HG03442 (cell line): ENCODE data around the gene MTO1.
"Not testable (repeated sequence)": the region's sequence is repeated elsewhere in the genome, so short reads cannot be mapped to it uniquely, and the experiment has no call there.

Experiments
- ATAC-seq: cut with Tn5 transposase; IDR thresholded peaks from one replicate; pipeline ENCODE4 v1.9.1; 2021; ENCODE audit warnings: mild to moderate bottlenecking, moderate library complexity; ENCODE audit not compliant: unreplicated experiment

Gene MTO1

DNA sequence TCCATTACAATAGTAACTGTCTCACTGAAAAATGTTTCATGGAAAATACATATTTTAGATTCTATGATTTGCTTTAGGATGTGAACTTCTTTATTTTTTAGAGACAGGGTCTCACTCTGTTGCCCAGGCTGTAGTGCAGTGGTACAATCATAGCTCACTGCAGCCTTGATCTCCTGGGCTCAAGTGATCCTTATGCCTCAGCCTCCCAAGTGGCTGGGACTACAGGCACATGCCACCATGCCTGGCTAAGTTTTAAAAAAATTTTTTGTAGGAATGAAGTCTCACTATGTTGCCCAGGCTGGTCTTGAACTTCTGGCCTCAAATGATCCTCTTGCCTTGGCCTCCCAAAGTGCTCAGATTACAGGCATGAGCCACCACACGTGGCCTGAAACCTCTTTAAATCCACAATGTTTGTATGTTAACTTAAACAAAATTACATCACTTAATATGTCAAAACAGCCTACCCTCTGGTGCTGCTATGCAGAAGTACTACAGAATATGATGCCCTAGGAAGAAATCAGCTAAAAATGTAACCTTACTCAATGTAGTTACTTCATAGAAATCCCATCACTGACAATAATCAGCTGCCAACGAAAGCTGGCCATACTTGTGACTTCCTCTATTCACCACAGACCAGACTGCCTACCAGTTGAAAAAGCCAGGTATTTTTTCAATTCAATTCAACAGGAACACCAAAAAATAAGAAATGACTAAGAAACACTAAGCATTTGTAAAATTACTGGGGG is 41.7 kb downstream of the MTO1 start:
- ATAC-seq = no peak

DNA sequence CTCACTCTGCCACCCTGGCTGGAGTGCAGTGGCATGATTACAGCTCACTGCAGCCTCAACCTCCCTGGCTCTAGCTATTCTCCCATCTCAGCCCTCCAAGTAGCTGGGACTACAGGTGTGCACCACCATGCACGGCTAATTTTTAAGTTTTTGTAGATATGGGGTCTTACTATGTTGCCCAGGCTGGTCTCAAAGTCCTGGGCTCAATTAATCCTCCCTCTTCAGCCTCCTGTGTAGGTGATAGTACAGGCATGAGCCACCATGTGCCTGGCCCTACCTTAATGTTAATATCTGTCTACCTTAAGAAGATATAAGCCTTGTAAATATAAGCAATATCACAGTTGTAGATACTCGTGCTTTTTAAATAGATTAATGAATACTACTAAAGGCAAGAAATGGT is 42.6 kb downstream of the MTO1 start:
- ATAC-seq = no peak

DNA sequence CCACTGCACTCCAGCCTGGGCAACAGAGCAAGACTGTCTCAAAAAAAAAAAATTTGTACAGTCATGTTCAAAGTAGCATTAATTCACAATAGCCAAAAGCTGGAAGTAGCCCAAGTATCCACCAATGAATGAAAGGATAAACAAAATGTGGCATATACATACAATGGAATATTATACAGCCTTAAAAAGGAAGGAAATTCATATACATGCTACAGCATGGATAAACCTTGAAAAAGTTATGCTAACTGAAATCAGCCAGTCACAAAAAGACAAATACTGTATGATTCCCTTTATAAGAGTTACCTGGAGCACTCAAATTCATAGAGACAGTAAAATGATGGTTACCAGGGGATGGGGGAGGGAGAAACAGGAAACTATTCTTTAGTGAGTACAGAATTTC is 43.6 kb downstream of the MTO1 start:
- no peak for ATAC-seq

DNA sequence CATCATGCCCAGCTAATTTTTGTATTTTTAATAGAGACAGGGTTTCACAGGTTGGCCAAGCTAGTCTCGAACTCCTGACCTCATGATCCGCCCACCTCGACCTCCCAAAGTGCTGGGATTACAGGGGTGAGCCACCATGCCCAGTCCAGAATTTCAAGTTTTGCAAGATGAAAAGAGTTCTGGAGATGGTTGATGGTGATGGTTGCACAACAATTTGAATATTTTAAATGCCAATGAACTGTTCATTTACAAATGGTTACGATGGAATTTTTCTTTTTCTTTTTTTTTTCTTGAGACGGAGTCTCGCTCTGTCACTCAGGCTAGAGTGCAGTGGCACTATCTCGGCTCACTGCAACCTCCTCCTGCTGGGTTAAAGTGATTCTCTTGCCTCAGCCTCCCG is 44.2 kb downstream of the MTO1 start:
- ATAC-seq = not testable (repeated sequence)

DNA sequence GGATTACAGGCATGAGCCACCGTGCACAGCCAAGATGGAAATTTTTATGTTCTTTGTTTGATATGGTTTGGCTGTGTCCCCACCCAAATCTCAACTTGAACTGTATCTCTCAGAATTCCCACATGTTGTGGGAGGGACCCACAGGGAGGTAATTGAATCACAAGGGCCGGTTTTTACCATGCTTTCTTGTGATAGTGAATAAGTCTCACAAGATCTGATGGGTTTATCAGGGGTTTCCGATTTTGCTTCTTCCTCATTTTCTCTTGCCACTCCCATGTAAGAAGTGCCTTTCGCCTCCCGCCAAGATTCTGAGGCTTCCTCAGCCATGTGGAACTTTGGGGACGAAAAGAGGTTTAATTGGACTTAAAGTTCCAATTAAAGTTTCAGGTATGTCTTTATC is 44.7 kb downstream of the MTO1 start:
- ATAC-seq = no peak

DNA sequence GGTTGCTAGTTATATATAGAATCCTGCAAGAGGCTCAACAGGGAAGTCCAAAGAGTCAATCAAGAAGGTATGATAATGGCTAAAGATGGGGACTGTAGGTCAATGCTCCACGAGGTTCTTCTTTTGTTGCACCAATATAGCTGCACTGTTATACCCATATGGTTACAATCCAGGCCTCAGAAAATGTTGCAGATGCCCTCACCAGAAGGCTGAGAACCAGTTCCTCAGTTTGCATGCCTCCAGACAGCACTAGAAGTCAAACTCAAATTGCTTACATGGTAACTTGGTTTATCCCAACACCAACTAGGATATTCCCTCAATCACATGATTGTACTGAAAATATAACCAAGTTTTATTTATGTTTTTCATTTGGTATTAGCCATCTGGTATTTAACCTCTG is 47.2 kb downstream of the MTO1 start:
- ATAC-seq = no peak

DNA sequence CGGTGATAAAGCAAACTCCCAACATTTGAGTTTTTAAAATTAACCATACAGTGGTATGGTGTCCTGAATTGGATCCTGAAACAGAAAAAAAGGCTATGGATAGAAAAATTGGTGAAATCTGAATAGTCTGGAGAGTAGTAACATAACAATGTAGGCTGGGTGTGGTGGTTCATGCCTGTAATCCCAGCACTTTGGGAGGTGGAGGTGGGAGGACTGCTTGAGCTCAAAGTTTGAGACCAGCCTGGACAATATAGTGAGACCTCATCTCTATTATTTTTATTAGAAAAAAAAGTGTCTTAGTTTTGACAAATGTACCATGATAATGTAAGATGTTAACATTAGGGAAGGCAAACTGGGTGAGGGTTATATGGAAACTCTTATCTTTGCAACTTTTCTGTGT is 48.3 kb downstream of the MTO1 start:
- ATAC-seq = no peak

DNA sequence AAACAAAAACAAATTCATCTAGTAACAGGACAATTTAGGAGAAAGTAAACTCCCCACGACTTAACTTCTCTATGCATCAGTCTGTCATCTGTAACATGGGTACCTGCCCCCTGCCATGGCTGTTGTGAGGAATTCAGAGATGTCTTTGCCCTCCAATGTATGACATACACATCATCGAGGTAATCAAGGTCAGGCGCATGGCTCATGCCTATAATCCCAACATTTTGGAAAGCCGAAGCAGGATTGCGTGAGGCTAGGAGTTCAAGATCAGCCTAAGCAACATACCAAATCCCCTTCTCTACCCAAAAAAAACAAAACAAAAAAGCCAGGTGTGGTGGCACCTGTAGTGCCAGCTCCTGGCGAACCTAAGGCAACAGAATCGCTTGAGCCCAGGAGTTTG is 50.3 kb downstream of the MTO1 start:
- no peak for ATAC-seq

DNA sequence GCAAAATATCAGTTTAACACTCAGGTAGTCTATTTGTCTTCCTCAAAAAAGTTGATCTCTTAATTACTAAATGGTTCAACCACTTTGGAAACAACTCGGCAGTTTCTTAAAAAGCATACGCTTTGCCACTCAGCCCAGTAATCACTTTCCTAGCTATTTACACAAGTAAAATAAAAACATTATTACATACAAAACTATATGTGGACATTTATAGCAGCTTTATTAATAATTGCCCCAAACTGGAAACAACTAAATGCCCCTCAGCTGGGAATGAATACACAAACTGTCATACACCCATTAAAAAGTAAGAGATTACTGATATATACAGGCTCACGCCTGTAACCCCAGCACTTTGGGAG is 51.9 kb downstream of the MTO1 start:
- ATAC-seq = no peak

DNA sequence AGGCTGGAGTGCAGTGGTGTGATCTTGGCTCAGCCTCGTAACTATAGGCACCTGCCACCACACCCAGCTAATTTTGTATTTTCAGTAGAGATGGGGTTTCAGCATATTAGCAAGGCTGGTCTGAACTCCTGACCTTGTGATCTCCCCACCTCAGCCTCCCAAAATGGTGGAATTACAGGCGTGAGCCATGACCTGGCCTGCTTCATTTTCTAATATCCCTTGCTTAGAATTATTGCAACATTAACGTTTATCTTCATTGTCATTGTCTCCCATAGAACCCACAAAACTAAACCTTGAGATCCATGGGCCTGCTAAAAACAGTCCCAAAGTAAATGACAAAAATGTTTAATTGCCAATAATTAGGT is 53.2 kb downstream of the MTO1 start:
- no peak for ATAC-seq

DNA sequence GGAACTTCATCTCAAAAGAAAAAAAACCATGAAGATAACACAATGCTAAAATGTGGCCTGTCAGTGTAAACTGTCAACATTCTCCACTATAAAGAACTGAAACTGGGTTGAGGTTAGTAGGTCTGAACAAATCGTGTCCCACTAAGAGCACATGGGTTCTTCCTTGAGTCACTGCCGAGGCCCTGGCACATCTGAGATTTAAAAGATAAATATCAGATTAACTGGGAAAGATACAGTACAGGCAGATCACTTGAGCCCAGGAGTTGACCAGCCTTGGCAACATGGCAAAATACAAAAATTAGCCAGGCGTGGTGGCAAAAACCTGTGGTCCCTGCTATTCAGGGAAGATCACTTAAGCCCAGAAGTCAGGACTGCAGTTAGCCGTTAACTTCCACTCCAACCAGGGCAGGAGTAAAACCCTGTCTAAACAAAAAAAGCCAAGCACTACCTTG is 53.7 kb downstream of the MTO1 start:
- ATAC-seq = peak; percentile 39

DNA sequence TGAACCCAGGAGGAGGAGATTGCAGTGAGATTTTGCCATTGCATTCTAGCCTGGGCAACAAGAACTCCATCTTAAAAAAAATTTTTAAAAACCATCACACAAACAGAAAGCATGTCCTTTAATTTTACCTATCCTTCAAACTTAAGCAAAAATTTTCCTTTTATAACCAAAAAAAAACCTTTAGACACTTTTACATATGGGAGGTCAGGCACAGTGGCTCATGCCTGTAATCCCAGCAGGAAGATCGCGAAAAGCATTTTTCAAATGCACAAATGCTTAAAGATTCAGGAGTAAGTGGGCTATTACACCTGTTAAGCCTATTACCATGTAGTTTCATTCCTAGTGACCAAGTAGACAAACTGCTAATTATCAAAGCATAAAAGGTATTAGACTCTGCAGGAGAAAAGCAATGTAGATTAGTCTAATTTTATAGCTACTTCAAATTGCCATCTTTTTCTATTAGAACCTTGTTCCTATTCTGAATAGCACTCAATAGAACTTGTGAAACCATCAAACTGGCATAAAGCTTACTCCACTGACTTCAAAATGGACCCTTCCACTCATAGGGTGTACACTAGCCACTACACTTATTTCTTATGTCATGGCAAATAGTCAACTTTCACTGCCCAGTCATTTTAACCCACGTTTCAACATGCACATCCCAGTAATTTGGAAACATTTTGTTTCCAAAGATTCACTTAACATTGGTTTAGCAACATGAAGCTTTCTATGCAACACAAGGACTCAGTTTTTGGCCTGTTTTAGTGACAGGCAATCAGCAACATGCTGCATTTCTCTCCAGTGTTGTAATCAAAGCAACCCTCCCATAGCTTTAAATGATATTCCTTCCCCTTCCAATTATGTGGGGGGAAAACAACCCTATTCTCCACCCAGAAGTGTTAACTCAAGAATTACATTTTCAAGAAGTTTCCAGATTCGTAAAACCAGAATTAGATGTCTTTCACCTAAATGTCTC is 55.3 kb downstream of the MTO1 start:
- no peak for ATAC-seq

DNA sequence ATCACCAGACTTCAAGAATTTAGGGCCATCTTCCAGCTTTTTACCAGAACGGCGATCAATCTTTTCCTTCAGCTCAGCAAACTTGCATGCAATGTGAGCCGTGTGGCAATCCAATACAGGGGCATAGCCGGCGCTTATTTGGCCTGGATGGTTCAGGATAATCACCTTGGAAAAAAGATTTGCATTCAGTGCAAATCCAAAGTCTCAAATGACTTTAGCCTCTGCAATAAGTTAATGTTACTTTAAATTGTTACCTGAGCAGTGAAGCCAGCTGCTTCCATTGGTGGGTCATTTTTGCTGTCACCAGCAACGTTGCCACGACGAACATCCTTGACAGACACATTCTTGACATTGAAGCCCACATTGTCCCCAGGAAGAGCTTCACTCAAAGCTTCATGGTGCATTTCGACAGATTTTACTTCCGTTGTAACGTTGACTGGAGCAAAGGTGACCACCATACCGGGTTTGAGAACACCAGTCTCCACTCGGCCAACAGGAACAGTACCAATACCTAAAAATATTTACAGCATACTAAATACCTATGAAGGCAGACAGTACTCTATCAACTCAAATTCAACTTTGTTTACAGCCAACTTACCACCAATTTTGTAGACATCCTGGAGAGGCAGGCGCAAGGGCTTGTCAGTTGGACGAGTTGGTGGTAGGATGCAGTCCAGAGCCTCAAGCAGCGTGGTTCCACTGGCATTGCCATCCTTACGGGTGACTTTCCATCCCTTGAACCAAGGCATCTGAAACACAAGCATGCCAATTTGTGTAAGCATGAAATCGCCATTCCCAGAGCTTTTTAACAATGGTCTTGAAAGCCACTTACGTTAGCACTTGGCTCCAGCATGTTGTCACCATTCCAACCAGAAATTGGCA is 56.8 kb downstream of the MTO1 start:
- ATAC-seq = not testable (repeated sequence)

DNA sequence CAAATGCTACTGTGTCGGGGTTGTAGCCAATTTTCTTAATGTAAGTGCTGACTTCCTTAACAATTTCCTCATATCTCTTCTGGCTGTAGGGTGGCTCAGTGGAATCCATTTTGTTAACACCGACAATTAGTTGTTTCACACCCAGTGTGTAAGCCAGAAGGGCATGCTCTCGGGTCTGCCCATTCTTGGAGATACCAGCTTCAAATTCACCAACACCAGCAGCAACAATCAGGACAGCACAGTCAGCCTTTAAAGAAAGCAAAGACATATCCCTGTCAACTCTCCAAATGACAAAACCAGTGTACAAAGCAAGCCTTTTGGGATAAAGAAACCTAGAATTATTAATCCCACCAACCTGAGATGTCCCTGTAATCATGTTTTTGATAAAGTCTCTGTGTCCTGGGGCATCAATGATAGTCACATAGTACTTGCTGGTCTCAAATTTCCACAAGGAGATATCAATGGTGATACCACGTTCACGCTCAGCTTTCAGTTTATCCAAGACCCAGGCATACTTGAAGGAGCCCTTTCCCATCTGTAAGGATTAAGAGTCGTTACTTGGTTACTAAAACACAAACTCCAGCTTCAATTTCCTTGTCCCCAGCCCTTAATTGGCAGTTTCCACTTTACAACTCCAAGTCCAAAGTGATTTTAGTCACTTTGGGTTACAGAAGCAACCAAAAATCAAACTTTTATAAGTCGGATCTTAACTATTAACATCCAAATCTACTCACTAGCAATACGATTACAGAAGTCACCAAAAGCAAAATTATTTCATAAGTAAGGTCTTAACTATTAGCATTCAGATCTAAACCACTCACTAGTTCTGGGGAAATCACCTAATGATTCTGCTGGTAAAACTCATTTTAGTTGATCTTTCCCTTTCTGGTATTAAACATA is 57.7 kb downstream of the MTO1 start:
- not testable (repeated sequence) for ATAC-seq

DNA sequence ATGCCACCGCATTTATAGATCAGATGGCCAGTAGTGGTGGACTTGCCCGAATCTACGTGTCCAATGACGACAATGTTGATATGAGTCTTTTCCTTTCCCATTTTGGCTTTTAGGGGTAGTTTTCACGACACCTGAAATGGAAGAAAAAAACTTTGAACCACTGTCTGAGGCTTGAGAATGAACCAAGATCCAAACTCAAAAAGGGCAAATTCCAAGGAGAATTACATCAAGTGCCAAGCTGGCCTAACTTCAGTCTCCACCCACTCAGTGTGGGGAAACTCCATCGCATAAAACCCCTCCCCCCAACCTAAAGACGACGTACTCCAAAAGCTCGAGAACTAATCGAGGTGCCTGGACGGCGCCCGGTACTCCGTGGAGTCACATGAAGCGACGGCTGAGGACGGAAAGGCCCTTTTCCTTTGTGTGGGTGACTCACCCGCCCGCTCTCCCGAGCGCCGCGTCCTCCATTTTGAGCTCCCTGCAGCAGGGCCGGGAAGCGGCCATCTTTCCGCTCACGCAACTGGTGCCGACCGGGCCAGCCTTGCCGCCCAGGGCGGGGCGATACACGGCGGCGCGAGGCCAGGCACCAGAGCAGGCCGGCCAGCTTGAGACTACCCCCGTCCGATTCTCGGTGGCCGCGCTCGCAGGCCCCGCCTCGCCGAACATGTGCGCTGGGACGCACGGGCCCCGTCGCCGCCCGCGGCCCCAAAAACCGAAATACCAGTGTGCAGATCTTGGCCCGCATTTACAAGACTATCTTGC is 58.6 kb downstream of the MTO1 start:
- ATAC-seq = no peak

DNA sequence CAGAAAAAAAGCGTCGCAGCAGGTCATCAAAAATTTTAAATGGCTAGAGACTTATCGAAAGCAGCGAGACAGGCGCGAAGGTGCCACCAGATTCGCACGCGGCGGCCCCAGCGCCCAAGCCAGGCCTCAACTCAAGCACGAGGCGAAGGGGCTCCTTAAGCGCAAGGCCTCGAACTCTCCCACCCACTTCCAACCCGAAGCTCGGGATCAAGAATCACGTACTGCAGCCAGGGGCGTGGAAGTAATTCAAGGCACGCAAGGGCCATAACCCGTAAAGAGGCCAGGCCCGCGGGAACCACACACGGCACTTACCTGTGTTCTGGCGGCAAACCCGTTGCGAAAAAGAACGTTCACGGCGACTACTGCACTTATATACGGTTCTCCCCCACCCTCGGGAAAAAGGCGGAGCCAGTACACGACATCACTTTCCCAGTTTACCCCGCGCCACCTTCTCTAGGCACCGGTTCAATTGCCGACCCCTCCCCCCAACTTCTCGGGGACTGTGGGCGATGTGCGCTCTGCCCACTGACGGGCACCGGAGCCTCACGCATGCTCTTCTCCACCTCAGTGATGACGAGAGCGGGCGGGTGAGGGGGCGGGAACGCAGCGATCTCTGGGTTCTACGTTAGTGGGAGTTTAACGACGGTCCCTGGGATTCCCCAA is 59.3 kb downstream of the MTO1 start, which contains the start of gene EEF1A1:
Gene EEF1A1, minus strand, starts transcription at position 345 of the 663 bp plus-strand sequence. CDS start 1,006 bp downstream, outside the sequence.
- peak; percentile 52 for ATAC-seq

DNA sequence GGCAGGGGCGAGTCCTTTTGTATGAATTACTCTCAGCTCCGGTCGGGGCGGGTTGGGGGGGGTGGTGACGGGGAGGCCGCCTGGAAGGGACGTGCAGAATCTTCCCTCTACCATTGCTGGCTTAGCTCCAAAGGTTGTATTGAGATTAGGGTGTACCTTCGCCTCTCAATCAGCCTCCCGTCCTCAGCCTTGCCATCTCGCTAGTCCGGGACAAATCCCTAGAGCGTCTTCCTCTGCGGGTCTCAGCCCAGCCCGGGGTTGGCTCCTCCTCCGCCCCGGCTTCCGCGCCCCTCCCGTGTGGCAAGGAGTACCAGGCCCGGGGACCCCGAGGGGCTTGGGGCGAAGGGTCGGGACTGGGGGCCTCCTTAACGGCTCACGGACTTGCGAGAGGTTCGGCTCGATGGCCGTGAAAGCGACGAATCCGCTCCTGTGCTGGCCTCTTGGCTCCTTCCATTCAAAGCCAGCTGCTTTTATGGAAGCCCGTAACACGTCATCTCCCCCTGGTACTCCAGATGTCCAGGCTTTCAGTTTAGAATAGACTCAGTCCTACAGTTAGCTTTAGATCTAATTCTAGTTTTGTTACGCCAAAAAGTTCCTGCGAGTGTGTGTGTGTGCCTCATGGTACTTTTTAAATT is 59.9 kb downstream of the MTO1 start:
- peak; percentile 26 for ATAC-seq

DNA sequence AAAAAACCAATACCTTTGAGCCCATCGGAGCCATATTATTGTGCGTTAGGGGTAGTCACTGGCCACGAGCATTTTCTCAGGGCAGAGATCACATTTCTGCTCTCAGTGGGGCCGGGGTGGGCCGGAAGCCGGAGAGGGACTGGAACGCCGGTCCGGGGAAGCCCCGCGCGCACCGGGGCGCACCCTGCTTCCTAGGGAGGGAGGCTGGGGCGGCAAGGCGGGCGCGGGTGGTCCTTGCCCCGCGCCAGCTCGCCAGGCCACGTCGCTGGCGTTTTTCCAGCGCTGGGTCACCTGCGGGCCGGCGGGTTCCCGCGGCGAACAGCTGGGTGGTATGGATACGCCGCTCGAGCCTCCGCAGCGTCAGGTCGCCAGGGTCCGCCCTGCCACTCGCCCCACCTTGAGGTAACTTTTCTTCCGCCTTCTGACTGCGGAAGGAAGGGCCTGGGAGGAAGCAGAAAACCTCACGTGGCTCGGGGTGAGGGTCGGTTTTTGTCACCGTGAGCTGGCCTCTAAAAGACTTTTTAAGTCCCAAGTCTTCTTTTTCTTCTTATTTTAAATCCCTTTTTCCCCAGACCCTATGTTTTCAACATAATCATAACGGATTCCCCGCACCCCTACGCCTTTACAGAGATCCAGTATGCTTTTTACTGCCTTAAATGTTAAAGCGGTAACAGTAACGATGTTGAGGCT is 62.0 kb downstream of the MTO1 start:
- ATAC-seq = peak; percentile 53
